IPS DF 4.7 (cell line): ENCODE data around the gene CCDC158.
"Not testable (repeated sequence)": the region's sequence is repeated elsewhere in the genome, so short reads cannot be mapped to it uniquely, and the experiment has no call there.

Source experiments
- DNase-seq: peaks from one replicate; pipeline ENCODE4 v3.0.0-alpha.2; 2013; ENCODE audit warnings: low spot score; ENCODE audit errors: extremely low read depth

The CCDC158 gene

DNA sequence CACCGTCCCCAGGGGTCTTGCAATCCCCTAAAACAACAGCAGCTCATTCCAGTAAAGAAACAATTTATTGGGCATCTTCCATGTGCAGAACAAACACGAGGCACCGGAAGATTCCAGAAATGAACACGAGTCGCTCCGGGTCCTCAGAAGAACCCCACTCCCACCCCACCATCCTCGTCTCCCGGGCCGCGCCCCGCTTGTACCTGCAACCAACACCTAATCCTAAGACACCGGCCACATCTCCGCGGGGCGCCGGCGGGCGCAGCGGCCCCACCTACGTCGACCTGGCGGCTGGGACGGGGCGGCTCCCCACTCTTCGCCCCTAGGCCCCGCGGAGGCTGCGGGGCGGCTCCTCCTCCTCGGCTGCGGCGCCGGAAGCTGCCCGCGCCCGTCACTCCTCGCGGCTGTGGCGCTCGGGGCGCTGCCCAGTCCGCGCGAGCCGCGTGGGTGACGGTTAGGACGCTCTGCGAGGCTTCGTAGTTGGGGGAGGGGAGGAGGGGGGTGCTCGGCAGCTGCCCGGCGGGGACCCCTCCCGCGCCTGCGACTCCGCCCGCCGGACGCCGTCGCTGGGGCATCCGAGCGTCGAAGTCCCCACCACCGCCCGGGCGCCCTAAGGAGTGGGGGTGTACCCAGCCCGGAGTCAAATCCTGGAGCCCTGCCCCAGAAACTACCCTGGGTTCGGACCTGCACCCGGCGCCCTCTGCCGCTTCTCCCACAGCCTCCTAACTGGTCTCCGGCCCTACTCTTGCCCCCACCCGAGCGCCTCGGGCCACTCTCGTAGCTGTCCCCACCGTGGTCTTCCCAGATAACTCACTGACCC is at the start of gene CCDC158:
Gene CCDC158, minus strand, starts transcription at position 380 of the 820 bp plus-strand sequence. CDS start 17,934 bp downstream, outside the sequence.
- no peak for DNase-seq

DNA sequence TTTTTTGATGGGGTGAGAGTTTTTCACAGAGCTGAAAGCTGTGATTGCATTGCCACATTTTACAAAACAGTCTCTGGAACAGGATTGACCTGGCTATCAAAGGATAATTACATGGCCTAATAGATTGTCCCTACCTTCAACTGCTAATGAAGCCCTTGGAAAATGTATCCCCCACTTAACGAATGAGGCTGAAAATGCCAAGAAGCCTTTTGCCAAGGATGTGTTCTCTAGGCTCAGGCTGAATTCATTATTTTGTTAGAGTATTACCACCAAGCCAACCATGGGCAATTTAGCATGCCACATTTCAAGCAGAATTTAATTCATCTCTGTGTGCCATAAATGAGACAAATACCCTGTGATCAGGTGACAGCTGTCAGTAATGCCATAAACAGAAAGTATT is 49.6 kb upstream of the CCDC158 start:
- no peak for DNase-seq

DNA sequence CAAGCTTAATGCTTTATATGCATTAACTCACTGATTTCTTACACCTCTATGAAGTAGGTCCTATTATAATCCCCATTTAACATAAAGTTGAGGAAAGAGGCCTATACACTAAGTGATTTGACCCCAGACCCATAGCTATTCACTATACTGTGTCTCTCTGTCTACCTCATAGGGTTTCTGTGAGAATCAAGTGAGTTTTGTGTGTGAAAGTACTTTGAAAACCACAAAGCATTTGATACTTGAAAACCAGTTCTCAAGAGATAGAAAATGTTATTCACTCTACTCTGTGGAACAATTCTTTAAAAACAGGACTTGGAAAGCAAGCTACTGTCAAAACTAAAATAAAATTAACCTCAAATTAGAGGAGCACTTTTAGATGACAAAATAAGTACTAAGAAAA is 49.1 kb upstream of the CCDC158 start:
- no peak for DNase-seq

DNA sequence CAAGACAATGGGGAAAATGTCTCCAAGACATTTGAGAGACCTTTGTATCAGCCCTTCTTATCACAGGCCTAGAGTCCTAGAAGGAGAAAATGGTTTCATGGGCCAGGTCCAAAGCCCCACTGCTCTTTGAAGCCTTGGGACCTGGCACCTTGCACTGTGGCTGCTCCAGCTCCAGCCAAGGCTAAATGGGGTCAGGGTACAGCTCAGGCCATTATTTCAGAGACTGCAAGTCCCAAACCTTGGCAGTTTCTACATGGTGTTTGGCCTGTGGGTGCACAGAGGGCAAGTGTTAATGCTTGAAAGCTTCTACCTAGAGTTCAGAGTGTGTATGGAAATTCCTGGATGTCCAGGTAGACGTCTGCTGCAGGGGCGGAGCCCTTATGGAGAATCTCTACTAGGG is 42.6 kb upstream of the CCDC158 start:
- no peak for DNase-seq

DNA sequence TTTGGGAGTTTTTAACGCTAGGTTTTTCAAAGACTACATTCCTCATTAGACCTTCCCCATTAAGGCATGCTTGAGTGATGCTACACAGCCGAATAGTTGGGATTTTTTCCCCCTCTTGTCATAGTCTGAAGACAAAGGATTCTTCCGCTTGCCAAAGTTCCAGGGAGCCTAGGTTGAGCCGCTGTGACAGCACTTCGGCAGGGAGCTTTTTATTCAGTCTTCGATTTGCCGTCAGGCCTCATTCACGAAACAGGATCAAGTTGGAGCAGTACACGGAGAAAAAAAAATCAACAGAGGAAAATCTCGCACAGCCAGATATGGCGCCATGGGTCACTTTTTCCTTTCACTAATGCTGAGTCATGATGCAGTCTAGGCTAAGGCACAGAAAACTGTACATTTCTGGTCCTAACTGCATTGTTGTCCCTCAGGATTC is 38.4 kb upstream of the CCDC158 start:
- peak; percentile 93 for DNase-seq

DNA sequence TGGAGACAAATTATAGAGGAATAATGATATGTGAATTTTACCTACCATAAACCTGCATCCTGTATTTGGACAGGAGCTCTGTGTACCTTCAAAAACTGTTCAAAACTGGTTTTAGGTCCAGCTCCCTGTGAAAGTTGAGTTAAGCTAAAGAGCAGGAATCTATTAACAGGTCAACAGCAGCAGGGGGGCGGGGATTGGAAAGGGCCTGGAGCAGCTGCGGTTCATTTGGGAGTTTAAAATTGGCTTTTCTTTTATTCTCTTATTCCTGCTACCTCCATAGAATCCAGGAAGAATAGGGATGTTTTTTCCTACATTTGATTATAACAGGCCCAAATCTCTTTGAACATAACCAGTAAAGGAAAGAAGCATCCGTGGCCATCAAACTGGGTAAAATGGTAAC is 37.9 kb upstream of the CCDC158 start:
- no peak for DNase-seq

DNA sequence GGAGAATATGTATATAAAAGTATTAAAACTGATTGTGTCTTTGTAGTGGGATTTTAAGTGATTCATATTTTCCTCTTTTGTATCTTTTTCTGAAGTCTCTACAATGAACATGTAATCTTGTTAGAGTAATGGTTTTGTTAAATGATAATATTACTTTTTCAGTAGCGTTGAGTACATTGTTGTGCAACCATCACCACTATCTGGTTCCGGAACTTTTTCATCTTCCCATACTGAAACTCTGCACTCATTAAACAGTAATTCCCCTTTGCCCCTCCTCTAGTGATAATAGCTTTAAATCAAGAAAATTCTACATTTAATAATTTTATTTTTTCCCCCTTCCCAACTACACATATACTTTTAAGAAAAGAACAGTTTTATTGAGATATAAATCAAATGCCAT is 37.4 kb upstream of the CCDC158 start:
- DNase-seq: no peak

DNA sequence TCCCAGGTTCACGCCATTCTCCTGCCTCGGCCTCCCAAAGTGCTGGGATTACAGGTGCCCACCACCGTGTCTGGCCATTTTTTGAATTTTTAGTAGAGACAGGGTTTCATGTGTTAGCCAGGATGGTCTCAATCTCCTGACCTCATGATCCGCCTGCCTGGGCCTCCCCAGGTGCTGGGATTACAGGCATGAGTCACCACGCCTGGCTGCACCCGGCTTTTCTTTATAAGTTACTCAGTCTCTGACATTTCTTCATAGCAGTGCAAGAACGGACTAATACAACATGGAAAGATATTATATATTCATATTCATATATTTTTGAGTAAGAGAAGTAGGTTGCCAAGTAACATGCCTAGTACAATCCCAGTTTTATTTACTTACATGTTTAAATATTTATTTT is 36.9 kb upstream of the CCDC158 start:
- DNase-seq: no peak

DNA sequence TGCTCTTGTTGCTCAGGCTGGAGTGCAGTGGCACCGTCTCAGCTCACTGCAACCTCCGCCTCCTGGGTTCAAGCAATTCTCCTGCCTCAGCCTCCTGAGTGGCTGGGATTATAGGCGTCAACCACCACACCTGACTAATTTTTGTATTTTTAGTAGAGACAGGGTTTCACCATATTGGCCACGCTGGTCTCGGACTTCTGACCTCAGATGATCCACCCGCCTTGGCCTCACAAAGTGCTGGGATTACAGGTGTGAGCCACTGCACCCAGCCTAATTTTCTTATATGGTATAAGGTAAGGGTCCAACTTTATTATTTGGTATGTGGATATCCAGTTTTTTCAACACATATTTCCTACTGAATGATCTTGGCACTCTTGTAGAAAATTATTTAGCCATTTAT is 33.1 kb upstream of the CCDC158 start:
- not testable (repeated sequence) for DNase-seq

DNA sequence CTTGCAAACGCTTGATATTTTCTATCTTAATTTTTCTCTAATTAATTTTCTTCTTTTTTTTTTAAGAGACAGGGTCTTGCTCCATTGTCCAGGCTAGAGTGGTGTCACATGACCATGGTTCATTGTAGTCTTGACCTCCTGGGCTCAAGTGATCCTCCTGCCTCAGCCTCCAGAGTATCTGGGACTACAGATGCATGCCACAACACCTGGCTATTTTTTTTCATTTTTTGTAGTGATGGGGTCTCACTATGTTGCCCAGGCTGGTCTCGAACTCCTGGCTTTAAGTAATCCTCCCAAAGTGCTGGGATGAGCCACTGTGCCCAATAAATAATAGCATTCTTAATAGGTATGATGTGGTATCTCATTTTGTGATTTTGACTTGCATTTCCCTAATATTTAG is 32.3 kb upstream of the CCDC158 start:
- DNase-seq: no peak

DNA sequence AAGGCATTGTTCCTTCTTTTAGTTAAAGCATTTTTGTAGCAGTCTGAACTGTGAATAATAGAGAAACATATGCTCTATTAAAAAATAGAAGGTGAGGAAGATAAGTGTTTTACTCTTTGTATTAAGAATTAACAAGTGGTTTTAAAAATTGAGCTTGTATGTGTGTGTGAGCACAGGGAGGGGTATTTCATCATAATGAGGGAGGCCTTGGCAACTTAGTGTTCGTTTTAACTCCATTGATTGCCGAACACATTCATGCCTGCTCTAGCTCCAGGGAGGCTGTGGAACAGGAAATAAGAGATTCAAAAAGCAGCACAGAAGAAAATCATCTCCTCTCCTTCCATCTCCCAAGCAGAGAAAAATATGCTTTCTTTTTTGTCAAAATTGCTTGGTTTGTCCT is 28.9 kb upstream of the CCDC158 start:
- DNase-seq: no peak

DNA sequence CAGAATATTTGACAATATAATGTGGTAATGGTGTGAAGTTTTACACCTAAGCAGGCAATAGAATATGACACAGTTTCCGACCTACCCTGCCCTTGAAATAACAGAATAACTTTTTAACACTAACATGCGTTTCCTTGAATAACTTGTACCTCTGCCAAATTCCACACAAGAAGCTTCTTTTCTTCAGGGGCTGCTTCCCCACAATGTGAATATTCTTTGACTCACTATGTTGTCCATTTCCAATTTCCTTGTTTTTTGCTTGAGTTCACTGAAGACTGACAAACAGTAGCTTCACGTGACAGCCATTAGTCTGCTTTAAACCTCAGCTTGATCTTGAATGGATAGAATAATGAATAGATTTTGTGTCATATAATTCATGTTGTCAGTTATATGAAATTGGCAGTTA is 28.4 kb upstream of the CCDC158 start:
- DNase-seq: no peak

DNA sequence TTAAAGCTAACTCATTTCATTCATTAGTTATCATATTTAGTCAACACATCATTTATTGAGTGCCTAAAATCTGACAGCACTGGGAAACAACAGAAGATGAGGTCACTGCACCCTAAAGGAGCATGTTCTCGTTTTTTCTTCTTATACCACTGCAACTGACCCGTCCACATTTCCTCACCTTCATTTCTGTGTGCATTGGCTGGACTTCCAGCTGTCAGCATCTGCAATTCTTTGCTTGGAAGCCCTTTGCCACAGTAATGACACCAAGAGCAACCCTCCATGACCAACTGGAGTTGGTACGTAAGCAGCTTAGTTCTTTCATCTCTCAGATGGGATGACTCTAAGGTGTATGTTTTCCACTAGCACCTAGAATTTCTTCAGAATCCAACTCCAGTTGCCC is 27.3 kb upstream of the CCDC158 start:
- no peak for DNase-seq

DNA sequence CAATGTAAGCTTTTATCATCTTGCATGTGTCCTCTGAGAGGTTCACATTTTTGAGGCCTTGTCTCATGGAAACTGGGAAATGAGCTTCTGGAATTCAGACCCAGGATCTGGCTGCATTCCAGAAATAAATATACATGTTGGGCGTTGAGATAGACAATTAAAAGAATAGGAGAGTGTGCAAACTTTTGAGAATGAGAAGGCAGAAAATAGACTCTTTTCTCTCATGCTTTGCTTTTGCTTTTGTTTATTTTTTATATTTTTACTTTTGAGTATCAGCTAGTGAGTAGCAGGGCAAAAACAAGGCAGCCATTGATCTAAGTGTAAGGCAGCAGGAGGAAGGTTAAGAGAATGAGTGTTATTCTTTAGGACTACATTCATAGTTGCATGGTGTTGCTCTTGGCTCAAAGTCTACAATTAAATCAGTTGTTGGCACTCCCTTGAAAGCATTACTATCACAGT is 26.5 kb upstream of the CCDC158 start:
- no peak for DNase-seq

DNA sequence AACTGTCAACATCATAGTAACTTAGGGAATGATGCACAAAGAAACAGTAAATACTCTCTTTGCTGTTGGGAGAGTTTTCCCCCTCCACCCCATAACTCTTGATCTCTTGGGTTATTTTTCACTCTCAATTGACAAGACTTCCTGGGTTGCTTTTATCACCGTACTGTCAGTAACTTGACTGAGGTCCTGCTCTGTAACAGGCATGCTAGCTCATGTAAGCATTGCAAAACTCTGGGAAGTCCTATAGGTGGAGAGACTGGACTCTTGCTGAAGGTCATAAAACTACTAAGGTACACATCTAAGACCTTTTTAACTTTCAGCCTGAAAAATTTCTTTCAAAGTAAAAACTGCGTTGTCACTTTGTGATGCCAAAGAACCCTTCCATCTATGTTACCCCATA is 25.0 kb upstream of the CCDC158 start:
- DNase-seq: no peak

DNA sequence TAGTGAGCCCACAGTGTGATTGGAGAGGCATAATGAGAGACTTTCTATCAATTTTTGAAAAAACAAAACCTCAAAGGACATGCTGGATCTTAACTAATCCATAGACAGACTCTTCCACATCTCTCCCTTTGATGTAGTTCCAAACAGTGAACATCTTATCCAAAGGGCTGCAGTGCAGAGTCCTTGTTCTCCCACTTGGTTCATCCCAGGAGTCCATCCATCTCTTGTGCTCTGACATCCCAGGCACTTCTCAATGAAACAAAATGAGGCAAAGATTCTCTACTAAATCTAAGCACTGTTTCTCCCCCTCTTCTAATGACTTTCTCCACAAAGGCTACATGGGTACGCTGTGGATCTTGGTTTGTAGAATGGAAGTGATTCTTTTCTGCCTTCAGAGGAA is 22.4 kb upstream of the CCDC158 start:
- no peak for DNase-seq

DNA sequence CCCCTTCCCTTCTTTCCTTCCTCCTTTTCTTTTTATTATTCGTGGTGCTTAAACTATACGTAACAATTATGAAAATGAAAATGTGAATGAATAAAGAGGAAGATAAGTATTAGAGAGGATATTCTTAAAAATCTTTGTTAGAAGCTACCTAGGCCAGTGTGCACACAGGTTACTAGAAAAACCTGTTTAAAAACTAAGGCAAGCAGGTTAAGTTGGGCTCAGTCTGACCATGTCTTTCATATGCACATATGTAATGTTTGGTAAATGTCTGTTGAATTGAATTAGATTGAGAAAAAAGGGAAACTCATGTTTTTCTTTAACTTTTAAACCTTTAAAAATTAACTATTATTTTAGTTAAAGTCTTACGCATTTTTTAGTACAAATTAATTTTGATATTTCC is 21.9 kb upstream of the CCDC158 start:
- no peak for DNase-seq

DNA sequence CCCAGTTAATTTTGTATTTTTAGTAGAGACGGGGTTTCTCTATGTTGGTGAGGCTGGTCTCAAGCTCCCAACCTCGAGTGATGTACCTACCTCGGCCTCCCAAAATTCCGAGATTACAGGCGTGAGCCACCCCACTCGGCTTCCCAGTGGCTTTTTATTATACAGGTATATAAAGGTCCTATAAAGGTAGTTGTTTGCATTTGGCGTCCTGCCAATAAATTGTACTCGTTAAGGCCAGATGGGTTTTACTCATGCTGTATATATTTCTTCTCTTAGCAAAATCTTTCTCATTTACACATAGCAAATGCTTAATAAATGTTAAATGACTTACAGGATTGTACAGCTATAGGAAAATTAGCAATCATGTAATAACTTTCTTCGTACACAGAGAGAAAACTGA is 20.9 kb upstream of the CCDC158 start:
- no peak for DNase-seq

DNA sequence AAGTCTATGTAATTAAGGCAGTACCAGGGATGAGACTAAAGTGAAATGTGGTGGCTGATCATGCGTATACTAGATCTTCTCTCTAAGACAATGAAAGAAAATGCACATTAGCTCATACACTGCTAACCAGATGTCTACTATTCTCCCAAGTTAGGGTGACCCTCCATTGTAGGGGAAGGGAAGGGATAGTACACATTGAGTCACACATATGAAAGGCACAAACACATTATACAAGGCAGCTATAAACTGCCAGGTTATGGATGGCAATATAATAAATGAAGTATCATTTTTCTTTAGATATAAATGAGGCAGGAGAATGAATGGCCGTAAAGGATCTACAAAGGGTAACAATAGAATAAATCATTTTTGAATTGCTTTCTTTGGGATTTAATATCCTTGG is 18.6 kb upstream of the CCDC158 start:
- no peak for DNase-seq

DNA sequence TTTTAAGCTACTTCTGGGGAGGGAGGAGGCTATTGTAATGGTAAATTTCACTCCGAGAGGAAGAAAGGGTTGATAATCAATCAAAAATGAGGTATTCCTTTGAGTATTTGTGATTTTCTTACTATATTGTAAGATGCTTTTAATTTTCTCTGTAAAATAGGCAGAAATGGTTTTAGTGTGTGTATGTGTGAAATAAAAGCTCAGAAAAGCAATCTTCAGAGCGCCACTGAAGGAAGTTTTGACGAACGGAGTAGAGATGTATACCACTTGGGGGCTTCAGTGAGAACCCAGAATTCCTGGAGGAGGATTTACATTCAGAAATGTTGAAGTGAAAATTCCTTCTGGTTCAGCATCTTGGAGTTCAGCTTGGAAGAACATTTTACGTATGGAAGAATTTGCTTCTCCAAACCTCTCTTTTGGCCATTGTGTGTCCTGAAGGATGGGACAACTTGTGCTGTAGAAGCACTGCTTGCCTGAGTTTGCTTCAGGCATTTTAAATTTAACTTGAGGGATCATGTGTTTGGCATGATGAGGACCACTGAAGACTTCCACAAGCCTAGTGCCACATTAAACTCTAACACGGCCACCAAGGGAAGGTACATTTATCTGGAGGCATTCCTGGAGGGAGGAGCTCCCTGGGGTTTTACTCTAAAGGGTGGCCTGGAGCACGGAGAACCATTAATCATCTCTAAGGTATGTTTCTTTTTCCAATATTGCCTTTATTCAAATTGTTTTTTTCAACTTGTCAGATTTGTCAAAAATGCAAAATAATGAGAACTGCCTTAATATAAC is 14.8 kb upstream of the CCDC158 start:
- DNase-seq: no peak

DNA sequence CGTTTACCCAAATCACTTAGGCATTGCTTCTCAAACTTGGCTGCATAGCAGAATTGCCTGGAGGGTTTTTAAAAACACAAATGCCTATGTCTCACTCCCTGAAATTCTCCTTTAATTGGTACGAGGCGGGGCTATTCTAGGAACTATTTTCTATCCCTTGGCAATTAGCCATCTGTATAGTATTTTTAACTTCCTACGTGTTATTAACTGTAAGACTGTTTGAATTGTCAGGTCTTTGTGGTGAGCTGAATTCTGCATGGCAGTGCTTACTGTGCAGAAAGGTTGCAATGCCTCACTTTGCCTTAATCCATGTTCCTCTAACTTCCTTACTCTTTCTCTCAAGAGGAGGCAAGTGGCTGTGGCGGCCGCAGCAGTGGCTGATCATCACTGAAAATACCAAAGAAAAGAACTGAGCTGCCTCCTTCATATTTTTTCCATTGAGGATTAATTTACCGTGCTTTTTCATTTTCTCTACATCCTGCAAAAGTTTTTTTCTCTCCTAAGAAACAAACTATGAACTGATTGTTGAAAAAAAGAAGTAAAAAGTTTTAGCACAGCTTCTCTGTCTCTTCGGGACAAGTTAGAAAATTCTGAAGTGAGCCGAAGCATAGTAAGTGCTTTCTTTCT is 14.1 kb upstream of the CCDC158 start, which contains the start of gene SHROOM3:
Gene SHROOM3, plus strand, starts transcription at position 329 of the 627 bp plus-strand sequence. CDS start 824 bp downstream, outside the sequence.
- DNase-seq: no peak
